ENCODE results near the gene IL10RB. TPM values are rescaled to one million over a fixed set of nuclear protein-coding genes. Genes with fewer than 3 reads are reported as not detected.

Gene IL10RB
- total RNA-seq, 3 donors from 2014 or later = 45.3 to 100 (median 77.0) TPM

GRCh38 chr21:33324291-33325221, 58.4 kb downstream of the IL10RB start, which contains the start of gene IFNAR1:
Gene IFNAR1 (plus strand): TSS chr21:33324970. CDS start chr21:33325056, 86 bp downstream.
- Histone ChIP-seq H3K4me1 (ENCODE audit: low read depth) (peaks cover 15% of the 10 kb centered on the region), H3K9me3 (no peaks in the 10 kb centered on the region), H3K36me3 (ENCODE audit: low read depth) (no peaks in the 10 kb centered on the region), H3K4me3 (peak within 1 kb of the TSS; percentile 71)
- peak; percentile 98 for ATAC-seq
- intact Hi-C loops (cut with DNase I, micrococcal nuclease) = loop anchor here in 1 of 2 donors (5.0 kb wide), 1 partner anchor 38 kb away; no protein-coding TSS in a partner anchor
- TF ChIP-seq CTCF (IDR thresholded peaks at IDR 0.05) = no peak
- DNase-seq = peak; percentile 97 to 100 (median 98)

- Histone ChIP-seq H3K9me3 (no peaks in the 10 kb centered on the region), H3K36me3 (ENCODE audit: low read depth) (no peaks in the 10 kb centered on the region), H3K4me3 (peak overlapping the region; percentile 71), H3K4me1 (ENCODE audit: low read depth) (peaks cover 15% of the 10 kb centered on the region)
- intact Hi-C loops (cut with DNase I, micrococcal nuclease) = loop anchor here in 1 of 2 donors (5.0 kb wide), 1 partner anchor 37 kb away; no protein-coding TSS in a partner anchor
- no peak for TF ChIP-seq CTCF (IDR thresholded peaks at IDR 0.05)
- DNase-seq (peak; percentile 83 to 86 (median 85)), ATAC-seq (peak; percentile 76)
Measured at GRCh38 chr21:33325222-33326067, 59.3 kb downstream of the IL10RB start.

GRCh38 chr21:33327326-33327725, 61.2 kb downstream of the IL10RB start:
- no peak for DNase-seq
- no peak for TF ChIP-seq CTCF (IDR thresholded peaks at IDR 0.05)
- H3K4me1 ChIP-seq (ENCODE audit: low read depth) = peaks cover 15% of the 10 kb centered on the region
- intact Hi-C loops (cut with DNase I, micrococcal nuclease) = loop anchor here in 1 of 2 donors (5.0 kb wide), 1 partner anchor 35 kb away; no protein-coding TSS in a partner anchor
- no peak for ATAC-seq
- no peak overlapping the region for H3K4me3 ChIP-seq
- H3K9me3 ChIP-seq = no peaks in the 10 kb centered on the region
- no peaks in the 10 kb centered on the region for H3K36me3 ChIP-seq (ENCODE audit: low read depth)

- H3K36me3 ChIP-seq (ENCODE audit: low read depth) = no peaks in the 10 kb centered on the region
- H3K4me3 ChIP-seq = no peak overlapping the region
- intact Hi-C loops (cut with DNase I, micrococcal nuclease) = loop anchor here in 1 of 2 donors (5.0 kb wide), 1 partner anchor 34 kb away; no protein-coding TSS in a partner anchor
- ATAC-seq (no peak), DNase-seq (no peak)
- H3K9me3 ChIP-seq = no peaks in the 10 kb centered on the region
- TF ChIP-seq CTCF (IDR thresholded peaks at IDR 0.05) = no peak
- peaks cover 15% of the 10 kb centered on the region for H3K4me1 ChIP-seq (ENCODE audit: low read depth)
Measured at GRCh38 chr21:33327792-33328433, 61.7 kb downstream of the IL10RB start.

GRCh38 chr21:33330726-33331125, 64.6 kb downstream of the IL10RB start:
- Histone ChIP-seq H3K36me3 (ENCODE audit: low read depth) (no peaks in the 10 kb centered on the region), H3K4me3 (no peak overlapping the region), H3K9me3 (no peaks in the 10 kb centered on the region), H3K4me1 (ENCODE audit: low read depth) (peaks cover 15% of the 10 kb centered on the region)
- TF ChIP-seq CTCF (IDR thresholded peaks at IDR 0.05) = no peak
- intact Hi-C loops (cut with DNase I, micrococcal nuclease) = no loop called here
- peak; percentile 14 for ATAC-seq
- DNase-seq = no peak

Data from mucosa of descending colon (tissue), 3 donors.